HG03066 (cell line): Measurements from ENCODE around the gene FICD.
A peak's percentile ranks its signal among the peaks of the same experiment; 100 is the strongest.
"Not testable (repeated sequence)": the region's sequence is repeated elsewhere in the genome, so short reads cannot be mapped to it uniquely, and the experiment has no call there.

Source experiments
- ATAC-seq: cut with Tn5 transposase; IDR thresholded peaks from one replicate; pipeline ENCODE4 v1.9.1; 2021; ENCODE audit warnings: low read depth; ENCODE audit not compliant: unreplicated experiment

Gene FICD

DNA sequence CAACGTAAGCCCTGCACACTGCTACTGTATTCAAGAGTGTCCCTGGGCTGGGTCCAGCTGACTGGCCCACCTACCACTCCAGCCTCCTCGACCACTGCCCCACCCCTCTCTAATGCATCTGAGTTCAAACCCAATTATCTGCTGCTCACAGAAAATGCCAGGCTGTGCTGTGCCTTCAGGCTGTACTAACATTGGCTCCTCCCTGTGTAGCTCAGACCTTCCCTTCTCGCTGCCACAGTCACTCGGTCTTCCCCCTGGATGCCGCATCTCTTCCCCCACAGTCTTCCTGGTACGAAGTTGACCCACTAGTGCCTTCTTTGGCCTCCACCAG, 12.1 kb downstream of the FICD start:
- no peak for ATAC-seq

DNA sequence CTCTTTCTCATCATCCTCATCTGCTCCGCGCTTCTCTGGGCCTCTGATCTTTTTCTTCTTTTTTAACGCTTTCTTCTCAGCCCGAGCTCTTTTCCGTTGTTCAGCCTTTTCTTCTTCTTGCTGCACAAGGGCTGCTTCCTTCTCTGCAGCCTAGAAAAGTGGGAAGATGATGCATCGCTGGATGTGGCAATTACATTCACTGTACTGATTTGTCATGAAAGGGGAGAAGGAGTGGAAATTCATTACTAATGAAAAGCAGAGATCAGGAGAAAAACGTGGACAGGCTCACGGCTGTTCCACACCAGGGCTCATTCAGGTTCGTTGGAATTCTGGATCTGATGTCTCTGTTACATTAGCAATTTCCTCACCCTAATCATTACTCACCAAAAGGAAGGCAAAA, 15.1 kb downstream of the FICD start:
- no peak for ATAC-seq

DNA sequence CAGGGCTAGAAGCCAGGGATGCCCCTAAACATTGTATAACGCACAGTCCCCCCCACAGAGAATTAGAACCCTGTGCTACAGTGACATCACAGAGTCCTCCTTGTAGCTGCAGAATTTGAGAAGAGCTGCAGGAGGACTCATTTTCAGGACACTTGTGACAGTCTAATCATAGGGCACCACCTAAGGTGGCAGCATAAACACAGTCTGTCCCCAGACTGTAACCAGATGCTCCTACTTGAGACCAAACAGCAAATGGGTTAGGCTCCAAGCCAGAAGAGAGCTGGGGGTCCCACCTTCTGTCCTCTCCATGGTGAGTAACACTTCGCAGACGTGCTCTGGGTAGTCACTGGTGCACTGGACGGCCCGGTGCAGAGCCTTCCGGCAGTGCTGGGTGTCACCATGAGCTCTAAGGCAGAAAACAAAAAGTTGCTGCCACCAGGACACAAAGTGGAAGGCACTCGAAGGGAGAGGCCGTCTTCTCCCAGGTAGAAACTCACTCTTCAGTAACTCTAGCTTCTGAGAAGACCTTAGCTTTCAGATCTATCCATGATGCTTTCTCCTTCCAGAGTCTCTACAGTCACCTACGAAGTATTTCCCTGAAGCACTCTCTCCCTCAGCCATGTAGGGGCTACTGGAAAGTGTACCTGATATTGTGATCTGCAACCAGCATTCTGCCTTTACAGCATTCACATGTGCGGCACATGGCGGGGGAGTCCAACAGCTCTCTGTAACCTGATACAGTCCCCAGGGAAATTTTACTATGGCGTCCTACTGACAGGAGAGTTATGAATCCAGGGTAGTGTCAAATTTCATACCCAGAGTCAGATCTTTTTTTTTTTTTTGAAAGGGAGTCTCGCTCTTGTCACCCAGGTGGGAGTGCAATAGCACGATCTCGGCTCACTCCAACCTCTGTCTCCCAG, 17.1 kb downstream of the FICD start:
- no peak for ATAC-seq

DNA sequence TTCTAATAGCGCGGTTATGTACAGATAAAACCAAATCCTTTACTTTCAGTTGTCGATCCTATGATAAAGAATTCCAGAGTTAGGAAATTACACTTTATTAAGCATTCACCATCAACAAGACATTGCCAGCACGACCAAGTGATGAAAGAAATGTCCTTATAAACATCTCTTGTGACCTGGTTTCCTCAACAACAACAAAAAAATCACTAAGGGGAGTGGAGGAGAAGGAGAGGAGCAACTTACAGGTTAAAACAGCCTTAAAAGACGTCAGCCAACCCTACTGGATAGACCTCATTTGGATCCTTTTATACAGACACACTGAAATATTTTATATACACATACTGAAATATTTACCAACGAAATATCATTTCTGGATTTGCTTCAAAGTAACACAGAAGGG, 23.1 kb downstream of the FICD start:
- no peak for ATAC-seq

DNA sequence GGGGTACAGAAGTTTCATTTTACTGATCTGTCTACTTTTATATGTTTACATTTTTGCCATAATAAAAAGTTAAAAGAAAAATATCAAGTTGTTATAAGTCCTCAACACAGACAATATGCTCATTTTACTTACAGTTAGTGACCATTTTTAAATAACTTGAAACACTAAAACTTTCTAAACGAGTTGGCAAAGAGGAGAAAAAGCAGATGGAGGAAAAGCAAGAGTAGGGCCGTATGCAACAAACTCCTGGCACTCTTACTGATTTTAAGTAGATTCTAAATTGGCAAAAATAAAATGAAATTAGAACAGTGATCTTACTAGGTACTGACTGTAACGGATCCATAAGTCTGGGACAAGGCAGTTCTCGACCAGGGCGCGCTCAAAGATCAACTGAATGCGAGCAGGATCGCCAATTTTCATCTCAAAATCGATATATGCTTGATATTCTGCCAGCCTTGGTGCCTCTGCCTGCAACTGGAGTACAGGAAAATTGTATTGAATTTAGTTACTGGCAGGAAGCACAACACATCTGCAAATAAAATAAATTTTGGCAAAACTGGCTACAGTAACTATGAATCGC, 23.6 kb downstream of the FICD start:
- no peak for ATAC-seq

DNA sequence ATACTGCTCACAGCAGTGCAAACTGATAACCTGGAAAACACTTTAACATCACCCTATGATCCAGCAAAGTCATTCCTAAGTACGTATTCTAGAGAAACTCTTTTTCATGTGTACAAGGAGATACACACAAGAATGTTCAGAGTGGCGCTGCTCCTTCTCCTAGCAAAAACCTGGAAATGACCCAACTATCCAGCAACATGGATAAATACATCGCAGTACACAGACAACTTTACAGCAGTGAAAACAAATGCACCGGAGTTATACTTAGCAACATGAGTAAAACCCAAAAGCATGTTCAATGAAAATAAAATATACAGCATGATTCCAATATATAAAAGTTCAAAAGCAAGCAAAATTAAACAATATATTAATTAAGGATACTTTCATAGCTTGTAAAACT, 27.2 kb downstream of the FICD start:
- ATAC-seq, result no peak

DNA sequence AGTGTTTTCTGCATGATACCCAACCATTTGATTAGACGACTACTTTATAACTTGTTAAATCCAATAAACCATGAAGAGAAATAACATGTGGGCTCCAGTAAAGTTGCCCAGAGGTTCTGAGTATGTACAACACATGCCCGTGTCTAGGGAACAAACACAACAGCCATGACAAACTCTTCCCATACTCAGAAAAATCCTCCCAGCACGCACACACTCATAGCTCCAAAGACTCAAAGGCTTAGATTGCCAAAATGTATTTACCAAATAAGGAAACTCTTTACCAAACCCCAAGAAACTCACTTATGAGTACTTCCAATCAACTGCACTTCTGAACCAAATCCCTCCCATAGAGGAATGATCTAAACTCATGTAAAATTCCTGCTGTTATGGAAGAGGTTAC, 28.6 kb downstream of the FICD start:
- ATAC-seq, result no peak

DNA sequence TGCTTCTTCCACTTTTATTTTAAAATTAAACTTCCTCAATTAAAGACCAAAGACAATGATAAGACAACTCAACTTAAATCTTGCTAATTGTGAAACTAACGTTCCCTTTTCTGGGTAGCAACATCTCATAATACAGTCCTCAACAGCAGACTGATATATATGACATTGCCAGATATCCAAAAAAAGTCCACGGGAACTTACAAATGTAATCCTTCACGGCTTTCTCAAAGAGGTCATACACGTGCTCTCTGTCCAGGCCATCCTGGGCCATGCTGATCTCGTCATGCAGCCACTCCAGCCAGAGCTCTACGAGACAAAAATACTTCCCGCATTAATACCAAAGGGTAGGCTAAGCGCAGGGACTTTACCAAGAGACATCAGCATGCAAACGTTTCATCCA, 32.6 kb downstream of the FICD start:
- no peak for ATAC-seq

DNA sequence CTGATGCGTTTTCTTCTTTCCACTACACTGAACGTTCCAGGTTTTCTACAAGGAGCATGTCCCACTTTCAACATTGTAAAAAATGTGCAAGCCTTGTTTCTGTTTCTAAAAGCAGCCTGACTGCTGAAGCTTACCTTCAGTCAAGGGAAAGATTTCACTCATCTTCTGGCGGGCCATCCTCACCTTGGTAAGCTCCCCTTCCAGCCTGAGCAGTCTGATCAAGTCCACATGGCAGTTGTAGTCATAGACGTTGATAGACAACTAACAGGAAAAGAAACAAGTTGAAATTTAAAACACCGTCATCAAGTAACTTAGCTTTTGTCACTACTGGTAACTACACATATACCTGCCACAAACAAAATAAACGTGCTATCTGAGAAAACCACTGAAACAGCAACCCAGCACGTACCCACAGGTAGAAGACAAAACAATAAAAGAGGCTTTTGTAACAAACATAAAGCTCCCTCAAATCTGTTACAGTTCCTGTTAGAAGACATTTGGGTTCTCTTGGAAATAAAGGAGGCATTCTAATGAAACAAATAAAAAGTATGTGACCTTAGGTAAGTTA, 34.0 kb downstream of the FICD start:
- no peak for ATAC-seq

DNA sequence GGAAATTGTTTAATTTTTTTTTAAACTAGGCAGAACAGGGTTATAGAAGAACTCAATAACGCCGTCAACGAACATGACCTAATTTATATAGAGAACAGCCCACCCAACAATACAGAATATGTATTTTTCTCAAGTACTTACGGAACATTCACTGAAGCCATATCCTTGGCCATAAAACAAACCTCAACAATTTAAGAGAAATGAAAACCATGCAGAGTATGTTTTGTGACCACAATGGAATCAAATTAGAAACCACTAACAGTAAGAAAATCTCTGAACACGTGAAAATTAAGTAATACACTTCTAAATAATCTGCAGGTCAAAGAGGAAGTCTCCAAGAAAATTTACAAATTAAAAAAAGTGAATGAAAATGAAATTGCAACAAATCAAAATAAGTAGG, 36.5 kb downstream of the FICD start:
- no peak for ATAC-seq

DNA sequence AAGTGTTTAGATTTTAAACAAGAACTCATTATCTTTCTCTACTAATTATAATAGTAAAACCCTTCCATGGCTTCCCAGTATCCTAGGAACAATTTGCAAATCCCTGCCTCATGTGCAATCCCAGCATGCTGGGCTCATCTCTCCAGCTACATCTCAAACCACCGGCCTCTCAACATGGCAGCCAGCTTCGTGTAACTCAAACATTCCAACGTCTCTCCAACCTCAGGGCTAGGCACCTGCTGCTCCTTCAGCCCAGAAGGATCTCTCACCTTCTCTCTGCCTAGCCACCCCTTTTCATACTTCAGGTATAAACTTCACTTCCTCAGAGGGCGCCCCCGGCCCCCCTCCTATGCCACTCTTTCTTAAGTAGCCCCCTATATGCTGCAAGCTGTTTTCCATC, 38.7 kb downstream of the FICD start:
- ATAC-seq, result no peak

DNA sequence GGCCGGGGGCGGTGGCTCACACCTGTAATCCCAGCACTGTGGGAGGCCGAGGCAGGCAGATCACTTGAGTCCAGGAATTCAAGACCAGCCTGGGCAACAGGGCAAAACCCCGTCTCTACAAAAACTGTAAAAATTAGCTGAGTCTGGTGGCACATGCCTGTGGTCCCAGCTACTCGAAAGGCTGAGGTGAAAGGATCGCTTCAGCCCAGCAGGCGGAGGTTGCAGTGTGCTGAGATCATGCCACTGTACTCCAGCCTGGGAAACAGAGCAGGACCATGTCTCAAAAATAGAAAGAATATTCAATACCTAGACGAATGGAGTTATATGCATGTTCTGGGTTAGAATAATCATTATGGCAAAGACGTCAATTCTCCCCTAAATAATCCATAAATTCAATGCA, 40.3 kb downstream of the FICD start:
- ATAC-seq, result not testable (repeated sequence)

DNA sequence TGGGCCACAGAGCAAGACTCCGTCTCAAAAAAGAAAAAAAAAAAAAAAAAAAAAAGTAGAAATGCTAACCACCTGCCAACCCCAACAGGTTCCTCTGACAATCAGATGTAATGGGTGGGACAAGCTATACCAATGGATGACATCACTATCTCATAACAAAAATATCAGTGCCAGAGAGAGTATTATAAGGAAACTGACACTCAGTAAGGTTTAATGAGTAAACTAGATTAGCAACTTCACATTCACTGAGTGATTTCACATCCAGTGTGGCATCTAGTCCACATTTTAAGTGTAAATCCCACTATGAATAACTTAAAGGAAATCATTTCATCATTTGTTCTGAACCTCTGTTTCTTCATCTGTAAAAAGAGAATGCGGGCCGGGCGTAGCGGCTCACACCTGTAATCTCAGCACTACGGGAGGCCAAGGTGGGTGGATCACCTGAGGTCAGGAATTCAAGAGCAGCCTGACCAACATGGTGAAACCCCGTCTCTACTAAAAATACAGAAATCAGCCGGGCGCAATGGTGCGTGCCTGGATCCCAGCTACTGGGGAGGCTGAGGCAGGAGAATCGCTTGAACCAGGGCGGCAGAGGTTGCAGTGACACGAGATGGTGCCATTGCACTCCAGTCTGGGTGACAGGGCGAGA, 44.1 kb downstream of the FICD start:
- ATAC-seq, result no peak

DNA sequence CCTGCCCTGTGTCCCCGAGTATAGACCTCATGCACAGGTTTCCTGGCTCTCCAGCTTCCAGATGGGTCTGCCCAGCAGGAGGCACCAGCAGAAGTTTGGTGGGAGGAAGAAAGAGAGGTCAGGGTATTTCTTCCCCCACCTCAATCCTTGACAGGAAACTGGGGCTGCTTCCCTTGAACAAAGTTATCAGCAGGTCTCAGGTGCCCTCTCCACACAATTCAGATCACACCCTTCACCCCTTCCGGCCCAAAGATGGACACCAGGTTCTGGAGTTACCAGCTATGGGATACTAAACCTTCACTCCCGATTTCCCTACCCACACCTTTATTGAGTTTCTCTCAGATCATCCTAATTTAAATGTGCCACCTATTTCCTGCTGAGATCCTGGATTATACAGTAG, 44.7 kb downstream of the FICD start:
- ATAC-seq, result no peak

DNA sequence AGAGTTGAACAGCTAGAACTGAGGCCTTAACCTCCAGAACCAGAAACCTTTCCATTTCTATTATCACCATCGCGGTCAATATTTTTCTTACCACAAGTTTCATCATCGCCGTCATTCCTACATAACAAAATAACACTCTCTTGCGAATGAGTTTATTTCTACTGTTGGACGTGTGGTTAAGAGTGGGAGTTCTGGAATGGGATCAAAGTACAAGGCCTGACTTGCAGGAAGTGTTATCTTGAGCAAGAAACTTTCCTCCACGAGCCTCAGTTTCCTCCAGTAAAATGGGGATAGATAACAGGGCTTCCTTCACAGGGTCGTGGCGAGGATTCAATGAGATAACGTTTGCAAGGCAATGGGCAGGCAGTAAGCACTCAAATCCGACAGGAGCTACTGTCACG, 45.2 kb downstream of the FICD start:
- ATAC-seq, result no peak

DNA sequence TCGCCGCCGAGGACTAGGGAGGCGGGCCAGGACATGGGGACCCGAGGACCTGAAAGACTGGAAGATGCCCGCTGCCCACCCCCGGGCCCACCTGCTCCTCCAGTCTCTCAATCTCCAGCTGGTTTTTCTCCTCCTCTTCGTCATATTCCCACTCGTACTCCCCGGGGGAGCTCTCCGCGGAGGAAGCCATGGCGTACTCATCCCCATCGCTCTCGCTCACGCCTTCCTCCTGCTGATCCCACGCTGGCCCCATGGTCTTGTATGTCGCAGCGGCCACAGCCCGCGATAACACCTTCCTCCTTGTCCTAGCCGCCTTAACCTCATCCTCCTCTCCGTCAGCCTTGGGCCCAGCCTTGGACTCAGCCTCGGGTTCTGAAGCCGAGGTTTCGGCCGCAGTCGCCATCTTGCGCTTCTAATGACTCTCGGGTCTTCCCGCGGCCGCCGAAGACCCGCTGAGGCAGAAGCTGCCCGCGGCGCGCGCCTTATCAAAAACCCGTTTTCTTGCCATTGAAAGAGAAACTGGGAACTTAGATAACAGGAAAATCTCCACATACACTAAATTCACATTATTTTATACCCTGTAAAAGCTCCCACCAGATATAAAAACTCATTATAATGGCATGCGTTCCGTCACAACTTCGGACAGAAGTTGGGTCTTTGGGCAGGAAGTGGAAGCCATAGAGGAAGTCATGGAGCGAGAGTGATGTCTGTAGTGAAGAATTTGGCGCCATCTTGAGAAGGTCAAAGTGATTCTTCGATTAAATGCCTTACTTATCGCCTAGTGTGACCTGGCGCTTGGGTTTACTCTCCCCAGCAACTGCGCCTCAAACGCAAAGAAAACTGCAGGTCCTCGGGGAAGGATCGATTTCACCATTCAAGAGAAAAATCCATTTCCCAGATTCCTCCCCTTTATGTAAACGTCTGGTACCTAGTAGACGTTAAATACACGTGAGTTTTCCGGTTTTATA, 46.0 kb downstream of the FICD start, which contains the start of gene SART3:
TSS of gene SART3 (minus strand) at position 422 of the 968 bp plus-strand sequence. CDS start at position 403, 19 bp downstream.
- ATAC-seq, result peak; percentile 28

DNA sequence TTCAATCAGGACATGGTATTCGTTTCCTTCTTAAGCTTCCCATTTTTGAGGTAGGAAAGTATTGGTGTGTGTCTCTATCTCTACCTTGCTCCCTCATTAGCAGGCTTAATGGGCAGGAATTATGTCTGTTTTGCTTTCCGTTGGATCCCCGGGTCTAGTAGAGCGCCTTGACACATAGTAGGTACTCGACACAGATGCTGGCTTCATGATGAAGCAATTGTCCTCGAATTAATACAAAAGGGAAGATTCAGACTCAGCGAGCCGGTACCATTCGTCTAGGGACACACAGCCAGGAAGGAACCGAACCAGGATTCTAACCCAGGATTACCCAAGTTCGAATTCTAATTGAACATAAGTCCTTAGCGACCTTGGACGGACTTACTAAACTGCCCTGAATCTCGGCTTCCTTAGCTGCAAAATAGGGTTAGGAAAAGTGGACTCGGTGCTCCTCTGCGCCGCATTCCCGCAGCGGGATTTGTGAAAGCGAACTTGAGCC, 46.8 kb downstream of the FICD start:
- no peak for ATAC-seq

DNA sequence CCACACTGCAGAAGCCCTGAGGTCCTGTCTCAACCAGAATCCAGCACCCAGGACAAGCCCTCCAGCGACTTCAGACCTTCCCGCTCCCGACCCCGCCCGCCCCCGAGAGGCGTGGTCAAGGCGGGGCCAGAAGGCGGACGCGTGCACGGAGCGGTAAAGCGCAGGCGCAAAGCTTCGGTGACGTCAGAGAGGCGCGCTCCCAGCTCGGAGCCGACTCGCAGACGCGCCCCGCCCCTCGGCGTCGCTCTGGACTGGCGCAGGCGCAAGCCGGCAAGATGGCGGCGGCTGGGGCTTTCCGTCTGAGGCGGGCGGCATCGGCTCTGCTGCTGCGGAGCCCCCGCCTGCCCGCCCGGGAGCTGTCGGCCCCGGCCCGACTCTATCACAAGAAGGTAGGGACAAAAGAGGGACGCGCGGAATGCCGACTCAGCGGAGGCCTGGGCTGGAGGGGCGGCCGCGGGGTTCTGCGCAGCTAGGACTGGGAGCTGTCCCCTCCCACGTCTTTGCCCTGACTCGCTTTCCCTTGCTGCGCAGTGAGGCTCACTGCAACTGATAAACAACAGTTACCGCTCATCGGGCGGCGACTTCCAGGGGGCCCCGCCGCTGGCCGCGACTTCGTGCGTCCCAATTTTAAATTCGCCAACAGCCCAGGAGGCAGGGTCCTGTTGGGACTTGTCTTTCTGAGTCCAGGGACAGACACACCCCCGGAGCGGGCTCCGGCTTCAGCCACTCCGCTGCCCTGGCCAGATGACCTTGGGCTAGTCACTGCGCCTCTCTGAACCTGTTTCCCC, 47.5 kb downstream of the FICD start, which contains the start of gene ISCU:
TSS of gene ISCU (plus strand) at position 249 of the 788 bp plus-strand sequence. CDS start at position 276, 27 bp downstream.
- ATAC-seq, result peak; percentile 47

DNA sequence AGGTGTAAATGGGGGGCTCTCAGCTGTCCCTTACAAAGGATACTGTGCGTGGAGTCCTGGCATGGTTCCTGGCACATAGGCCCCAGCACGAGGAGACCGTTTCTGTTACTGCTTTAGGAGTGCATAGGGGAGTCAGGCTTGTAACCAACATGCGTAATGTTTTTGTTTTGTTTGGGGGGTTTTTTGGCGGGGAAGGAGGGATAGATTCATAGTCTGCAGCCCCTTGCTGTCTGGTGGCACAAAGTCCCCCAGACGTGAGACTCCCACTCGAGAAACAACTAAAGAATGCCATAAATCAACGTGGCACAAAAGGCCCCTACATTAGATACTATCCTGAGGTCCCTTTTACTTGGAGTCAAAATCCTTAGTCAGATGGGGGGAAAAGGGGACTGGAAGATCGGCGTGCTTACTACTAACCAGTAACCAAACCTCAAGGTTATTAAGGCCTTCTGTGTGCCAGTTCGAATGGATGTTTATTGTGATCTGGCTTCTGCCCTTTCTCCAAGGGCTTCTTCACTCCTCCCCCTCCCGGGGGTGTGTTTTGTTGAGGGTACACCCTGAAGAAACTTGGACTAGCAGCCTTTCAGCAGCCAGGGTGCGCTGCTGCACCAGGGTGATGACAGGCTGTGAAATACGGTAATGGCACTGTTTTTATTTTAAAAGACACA, 48.2 kb downstream of the FICD start:
- ATAC-seq, result peak; percentile 35
